Kasumi-1 (cell line): ENCODE measurements around the gene HSPA14.
"Not testable (repeated sequence)": the region's sequence is repeated elsewhere in the genome, so short reads cannot be mapped to it uniquely, and the experiment has no call there.

Experiments
- DNase-seq, 2 experiments: peaks; one replicate each; lab custom pipeline; 2025; lab: John Stamatoyannopoulos, UW

HSPA14 gene

DNA sequence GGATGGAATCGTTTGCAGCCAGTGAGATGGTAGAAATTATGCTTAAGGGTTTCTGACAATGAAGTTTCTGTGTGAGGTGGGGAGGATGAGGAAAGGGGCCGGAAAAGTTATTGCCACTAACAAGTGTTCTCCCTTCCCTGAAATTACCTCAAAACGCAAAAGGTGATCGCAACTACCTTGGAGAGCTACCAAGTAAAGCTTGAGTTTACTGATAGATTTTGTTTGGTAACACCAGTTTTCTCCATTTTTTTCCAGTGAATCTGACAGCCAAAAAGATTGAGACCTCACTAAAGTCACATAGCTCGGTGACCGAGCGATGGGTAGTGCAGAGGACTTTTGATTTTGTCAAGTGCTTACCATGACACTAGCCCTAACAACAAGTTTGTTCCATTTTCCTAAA is 42.1 kb downstream of the HSPA14 start:
- peak in 1 of 2 experiments; percentile 58 for DNase-seq

DNA sequence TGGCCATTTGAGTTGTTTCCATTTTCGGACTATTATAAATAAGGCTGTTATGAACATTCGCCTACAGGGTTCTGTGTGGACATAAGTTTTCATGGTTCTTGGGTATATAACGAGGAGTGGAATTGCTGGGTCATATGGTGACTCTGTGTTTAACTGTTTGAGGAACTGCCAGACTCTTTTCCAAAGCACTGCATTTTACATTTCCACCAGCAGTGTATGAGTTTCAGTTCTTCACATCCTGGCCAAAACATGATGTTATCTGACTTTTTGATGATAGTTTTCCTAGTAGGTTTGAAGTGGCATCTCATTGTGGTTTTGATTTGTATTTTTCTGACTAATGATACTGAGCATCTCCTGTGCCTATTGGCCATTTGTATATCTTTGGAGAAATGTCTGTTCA is 46.0 kb downstream of the HSPA14 start:
- DNase-seq, result peak in 1 of 2 experiments; percentile 27

DNA sequence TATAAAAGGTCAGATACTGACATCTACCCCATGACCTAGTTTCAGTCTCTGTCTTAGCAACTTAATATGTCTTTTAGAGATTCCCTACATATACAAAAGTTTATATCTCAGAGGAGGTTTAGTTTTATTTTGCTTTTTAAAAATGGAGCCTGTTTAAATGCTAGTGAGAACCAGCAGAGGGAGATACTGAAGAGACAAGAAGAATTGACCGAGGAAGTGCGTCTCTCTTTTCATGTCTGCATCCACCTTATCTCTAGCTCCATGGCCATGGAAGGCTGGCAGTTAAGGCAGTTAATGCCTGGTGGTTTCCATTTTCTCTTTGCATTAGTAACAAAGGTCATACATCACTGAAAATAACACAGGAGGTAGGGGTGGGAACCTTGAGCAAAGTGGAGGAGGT is 51.2 kb downstream of the HSPA14 start:
- peak; percentile 58 to 80 for DNase-seq

DNA sequence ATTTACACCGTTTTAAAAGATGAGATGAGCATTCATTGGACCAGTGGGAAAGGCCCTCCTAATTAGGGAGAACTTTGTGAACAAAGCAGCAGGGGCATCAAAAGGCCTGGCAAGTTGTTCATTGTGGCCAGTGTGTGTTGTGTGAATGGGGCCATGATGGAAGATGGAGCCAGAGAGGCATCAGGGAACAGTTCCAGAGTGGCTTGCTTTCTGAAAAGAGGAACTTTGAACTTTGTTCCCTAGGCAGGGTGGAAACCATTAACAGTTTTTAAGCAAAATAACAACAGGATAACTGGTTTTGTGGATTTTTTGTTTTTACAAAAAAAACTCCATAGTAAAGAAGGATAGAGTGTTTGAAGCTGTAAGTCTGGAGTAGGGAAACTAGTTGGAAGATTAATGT is 53.0 kb downstream of the HSPA14 start:
- DNase-seq, result peak in 1 of 2 experiments; percentile 33

DNA sequence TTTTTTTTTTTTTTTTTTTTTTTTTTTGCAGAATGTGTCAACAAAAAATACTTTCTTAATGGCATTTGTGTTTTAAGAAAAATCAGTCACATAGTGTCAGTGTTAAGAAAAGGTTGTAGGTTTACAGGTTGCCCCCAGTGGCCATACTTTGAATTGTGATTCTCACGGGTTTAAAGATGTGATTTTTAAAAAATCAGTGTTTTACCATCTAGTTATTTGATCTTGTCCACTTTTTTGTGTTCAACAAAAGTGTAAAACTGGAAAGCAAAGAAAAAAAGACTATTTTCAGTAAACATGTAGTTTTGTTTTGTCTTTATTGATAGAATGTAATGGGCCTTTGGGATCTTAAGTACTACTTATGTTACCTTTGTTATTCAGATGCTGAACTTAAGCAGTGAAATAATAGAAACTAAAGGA is 66.2 kb downstream of the HSPA14 start:
- DNase-seq, result peak; percentile 71 to 93

DNA sequence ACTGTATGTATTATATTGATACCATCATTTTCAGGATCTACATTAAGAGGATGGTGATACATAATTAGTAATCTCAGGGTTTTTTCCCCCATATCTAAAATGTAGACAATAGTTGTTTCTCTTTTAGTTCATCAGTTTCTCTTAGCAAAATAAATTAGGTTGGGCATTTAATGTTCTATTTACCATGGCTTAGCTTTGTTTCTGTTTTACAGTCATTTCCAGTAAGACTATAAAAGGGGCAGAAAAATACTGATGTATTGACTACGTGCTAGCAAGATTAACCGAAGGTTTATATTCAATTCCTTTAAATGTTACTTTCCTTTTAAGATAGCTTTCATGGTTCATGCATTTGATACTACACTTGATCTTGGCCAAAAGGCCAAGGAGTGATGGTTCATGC is 66.8 kb downstream of the HSPA14 start:
- DNase-seq, result no peak

DNA sequence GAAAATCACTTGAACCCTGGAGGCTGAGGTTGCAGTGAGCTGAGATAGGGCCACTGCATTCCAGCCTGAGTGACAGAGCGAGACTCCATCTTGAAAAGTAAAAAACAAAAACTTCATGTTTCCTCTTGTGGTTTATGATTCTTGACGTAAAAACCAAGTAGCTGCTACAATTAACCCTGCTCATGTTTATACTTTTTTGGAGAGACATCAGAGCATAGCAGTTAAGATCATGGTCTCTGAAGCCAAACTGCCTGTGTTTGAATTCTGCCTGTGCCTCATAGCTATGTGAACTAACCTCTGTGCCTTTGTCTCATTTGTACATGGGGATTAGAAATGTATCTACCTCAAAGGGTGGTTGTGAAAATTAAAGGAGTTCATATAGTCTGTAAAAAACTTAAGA is 67.8 kb downstream of the HSPA14 start:
- DNase-seq, result no peak

DNA sequence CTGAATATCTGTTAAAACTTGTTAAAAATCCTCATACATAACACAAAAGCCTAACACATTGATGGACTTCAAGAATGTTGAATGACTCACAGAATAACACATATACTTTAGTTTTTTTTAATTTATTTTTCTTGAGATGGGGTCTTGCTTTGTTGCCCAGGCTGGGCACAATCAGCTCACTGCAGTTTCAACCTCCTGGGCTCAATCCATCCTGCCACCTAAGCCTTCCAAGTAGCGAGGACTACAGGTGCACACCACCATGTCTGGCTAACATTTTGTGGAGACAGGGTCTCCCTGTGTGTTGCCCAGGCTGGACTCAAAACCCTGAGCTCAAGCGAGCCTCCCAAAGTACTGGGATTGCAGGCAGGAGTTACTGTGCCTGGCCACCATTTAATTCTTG is 68.7 kb downstream of the HSPA14 start:
- DNase-seq, result no peak

DNA sequence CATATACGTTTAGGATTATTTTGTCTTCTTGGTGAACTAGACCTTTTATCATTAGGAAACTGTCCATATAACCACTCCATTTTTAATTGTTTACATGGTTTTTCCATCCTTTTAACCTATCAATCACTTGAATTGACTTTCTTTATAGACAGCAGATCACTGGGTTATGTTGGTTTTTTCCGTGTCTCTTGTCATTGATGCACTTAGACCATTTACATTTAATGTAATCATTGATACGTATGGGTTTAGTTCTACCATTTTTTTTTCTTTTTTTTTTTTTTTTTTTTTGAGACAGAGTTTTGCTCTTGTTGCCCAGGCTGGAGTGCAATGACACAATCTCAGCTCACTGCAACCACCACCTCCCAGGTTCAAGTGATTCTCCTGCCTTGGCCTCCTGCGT is 69.5 kb downstream of the HSPA14 start:
- not testable (repeated sequence) for DNase-seq

DNA sequence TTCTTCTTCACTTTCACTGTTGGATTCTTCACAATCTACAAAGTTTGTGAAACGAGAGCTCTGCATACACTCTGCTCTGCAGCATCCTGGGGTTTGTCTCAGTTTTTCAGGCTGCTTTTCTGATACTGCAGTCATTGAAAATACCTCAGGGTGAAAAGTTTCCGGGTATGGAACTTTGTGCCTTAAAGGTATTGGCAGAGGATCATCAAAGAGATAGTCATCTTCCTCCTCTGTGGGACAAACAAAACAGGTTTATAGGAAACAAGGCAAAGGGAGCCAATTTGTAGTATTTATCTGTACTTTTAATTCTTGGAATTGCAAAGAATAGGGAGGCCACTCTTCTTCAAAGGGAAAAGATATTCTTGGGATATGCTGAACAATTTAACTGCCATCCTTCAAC is 71.0 kb downstream of the HSPA14 start:
- DNase-seq, result no peak

DNA sequence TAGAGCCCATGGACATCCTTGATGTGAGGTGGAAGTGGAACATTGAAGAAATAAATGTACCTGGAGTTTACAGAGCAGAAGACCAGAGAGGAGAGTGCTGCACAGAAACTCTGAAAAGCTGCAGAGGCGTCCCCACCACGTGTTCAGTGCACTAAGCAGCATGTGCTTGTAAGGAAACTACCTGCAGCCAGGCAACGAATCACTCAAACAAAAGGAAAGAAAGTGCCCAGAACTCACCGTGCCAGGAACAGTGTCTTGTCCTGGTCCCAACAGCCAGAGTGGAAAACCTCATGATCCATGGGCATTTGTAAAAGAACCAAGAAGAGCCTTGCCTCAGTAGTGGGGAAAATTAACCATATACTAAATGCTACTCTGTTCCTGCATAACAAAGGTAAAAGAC is 72.8 kb downstream of the HSPA14 start:
- DNase-seq, result no peak

DNA sequence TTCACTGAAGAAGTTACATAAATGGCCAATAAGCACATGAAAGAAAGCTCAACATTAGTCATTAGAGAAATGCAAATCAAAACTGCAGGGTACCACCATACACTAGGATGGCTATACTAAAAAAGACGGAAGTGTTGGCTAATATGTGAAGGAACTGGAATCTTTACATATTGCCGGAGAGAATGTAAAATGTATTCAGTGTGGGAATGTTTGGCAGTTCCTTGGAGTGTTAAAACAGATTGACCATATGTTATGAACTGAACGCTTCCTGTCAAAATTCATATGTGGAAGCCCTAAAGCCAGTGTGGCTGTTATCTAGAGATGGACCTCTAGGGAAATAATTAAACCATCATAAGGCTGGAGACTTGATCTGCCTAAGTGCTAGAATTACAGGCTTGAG is 73.7 kb downstream of the HSPA14 start:
- no peak for DNase-seq

DNA sequence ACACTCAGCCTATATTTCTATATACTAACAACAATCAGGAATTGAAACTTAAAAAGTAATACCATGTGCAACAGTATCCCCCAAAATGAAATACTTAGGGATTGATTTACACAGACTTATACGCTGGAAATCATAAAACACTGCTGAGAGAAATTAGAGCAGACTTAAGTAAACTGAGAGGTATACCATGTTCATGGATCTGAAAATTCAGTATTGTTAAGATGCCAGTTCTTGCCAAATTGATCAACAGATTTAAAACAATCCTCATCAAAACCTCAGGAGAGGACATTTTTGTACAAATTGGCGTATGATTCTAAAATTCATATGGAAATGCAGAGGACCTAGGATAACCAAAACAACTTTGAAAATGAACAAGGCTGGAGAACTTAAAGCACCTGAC is 78.5 kb downstream of the HSPA14 start:
- DNase-seq, result no peak

DNA sequence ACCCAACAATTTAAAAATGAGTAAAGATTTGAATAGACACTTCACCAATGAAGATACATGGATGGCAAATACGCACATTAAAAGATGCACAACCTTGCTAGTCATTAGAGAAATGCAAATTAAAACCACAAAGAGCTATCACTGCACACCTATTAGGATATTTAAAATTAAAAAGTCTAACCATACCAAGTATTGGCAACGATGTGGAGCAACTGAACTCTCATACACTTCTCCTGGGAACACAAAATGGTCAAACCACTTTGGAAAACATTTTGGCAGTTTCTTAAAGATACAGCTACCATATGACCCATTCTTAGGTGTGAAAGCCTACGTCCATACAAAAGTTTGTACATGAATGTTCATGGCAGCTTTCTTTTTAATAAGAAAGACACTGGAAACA is 79.7 kb downstream of the HSPA14 start:
- no peak for DNase-seq

DNA sequence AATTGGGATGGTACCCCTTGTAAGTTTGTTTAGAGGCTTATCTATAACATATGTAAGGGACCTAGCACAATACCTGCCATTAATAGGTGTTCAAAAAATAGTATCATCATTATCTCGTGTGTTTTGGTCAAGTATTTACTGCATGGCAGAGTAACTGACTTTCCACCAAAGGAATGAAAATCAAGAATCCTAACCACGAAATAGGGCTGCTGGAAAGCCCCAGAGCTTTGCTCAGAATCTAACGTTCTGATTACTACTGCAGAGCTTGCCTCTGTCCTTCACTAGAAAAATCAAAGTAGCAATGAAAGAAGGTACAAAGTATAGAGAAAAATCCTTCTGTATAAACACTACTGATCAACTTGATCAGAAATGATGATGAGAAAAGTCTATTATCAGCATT is 80.9 kb downstream of the HSPA14 start:
- DNase-seq, result no peak
